Measurements from ENCODE around the gene IL25.

Gene IL25

GRCh38 chr14:23353433-23353780, 19.2 kb upstream of the IL25 start:
- DNase-seq (ENCODE audit: low read depth) = no peak

GRCh38 chr14:23354990-23355389, 17.6 kb upstream of the IL25 start:
- no peak for DNase-seq (ENCODE audit: low read depth)

GRCh38 chr14:23355871-23356435, 16.7 kb upstream of the IL25 start:
- DNase-seq (ENCODE audit: low read depth) = no peak

- DNase-seq (ENCODE audit: low read depth) = no peak
These were observed 15.9 kb upstream of the IL25 start for GRCh38 chr14:23356662-23357061.

GRCh38 chr14:23357261-23357660, 15.3 kb upstream of the IL25 start:
- no peak for DNase-seq (ENCODE audit: low read depth)

GRCh38 chr14:23358042-23358441, 14.6 kb upstream of the IL25 start:
- no peak for DNase-seq (ENCODE audit: low read depth)

- no peak for DNase-seq (ENCODE audit: low read depth)
These were observed 13.9 kb upstream of the IL25 start for GRCh38 chr14:23358553-23359166.

GRCh38 chr14:23359167-23359626, 13.4 kb upstream of the IL25 start:
- no peak for DNase-seq (ENCODE audit: low read depth)

- no peak for DNase-seq (ENCODE audit: low read depth)
These were observed 12.7 kb upstream of the IL25 start for GRCh38 chr14:23359722-23360447.

- no peak for DNase-seq (ENCODE audit: low read depth)
These were observed 12.1 kb upstream of the IL25 start for GRCh38 chr14:23360496-23360895.

GRCh38 chr14:23361320-23361719, 11.3 kb upstream of the IL25 start:
- DNase-seq (ENCODE audit: low read depth) = peak; percentile 59

- DNase-seq (ENCODE audit: low read depth) = no peak
These were observed 10.8 kb upstream of the IL25 start for GRCh38 chr14:23361763-23362162.

GRCh38 chr14:23362200-23362599, 10.4 kb upstream of the IL25 start:
- no peak for DNase-seq (ENCODE audit: low read depth)

GRCh38 chr14:23364164-23365035, 8.2 kb upstream of the IL25 start:
- no peak for DNase-seq (ENCODE audit: low read depth)

- peak; percentile 24 for DNase-seq (ENCODE audit: low read depth)
These were observed 7.4 kb upstream of the IL25 start, which contains the start of gene EFS for GRCh38 chr14:23365036-23365731. TSS of gene EFS (minus strand) at chr14:23365172. CDS start at chr14:23365025, 147 bp downstream.

- peak; percentile 24 for DNase-seq (ENCODE audit: low read depth)
These were observed 6.7 kb upstream of the IL25 start for GRCh38 chr14:23365732-23366425.

- DNase-seq (ENCODE audit: low read depth) = peak; percentile 34
These were observed 6.1 kb upstream of the IL25 start for GRCh38 chr14:23366426-23366921.

GRCh38 chr14:23370221-23370620, 2.4 kb upstream of the IL25 start:
- no peak for DNase-seq (ENCODE audit: low read depth)

- no peak for DNase-seq (ENCODE audit: low read depth)
These were observed 744 bp upstream of the IL25 start for GRCh38 chr14:23371865-23372264.

GRCh38 chr14:23373041-23373440, 432 bp downstream of the IL25 start:
- no peak for DNase-seq (ENCODE audit: low read depth)
